ENCODE data around the gene SESTD1. TPM values are rescaled to one million over a fixed set of nuclear protein-coding genes. Genes with fewer than 3 reads are reported as not detected.
"Not testable (repeated sequence)": the region's sequence is repeated elsewhere in the genome, so short reads cannot be mapped to it uniquely, and the experiment has no call there.

Gene SESTD1
- total RNA-seq, 1 donor = 14.2 TPM

- no peak for TF ChIP-seq CTCF (IDR thresholded peaks at IDR 0.05; ENCODE audit: insufficient read depth, low read depth, low read length)
- H3K4me3 ChIP-seq (ENCODE audit: low read depth, low read length) = no peak overlapping the region
- DNase-seq (ENCODE audit: low read depth) = no peak
Measured at GRCh38 chr2:179098080-179098689, 166.4 kb downstream of the SESTD1 start.

GRCh38 chr2:179097131-179097530 is 167.5 kb downstream of the SESTD1 start:
- TF ChIP-seq CTCF (IDR thresholded peaks at IDR 0.05; ENCODE audit: insufficient read depth, low read depth, low read length) = no peak
- DNase-seq (ENCODE audit: low read depth) = no peak
- no peak overlapping the region for H3K4me3 ChIP-seq (ENCODE audit: low read depth, low read length)

- H3K4me3 ChIP-seq (ENCODE audit: low read depth, low read length) = no peak overlapping the region
- no peak for DNase-seq (ENCODE audit: low read depth)
- no peak for TF ChIP-seq CTCF (IDR thresholded peaks at IDR 0.05; ENCODE audit: insufficient read depth, low read depth, low read length)
Measured at GRCh38 chr2:179096090-179096489, 168.5 kb downstream of the SESTD1 start.

GRCh38 chr2:179092912-179093311 is 171.7 kb downstream of the SESTD1 start:
- H3K4me3 ChIP-seq (ENCODE audit: low read depth, low read length) = not testable (repeated sequence)

GRCh38 chr2:179082697-179083096 is 181.9 kb downstream of the SESTD1 start:
- no peak for TF ChIP-seq CTCF (IDR thresholded peaks at IDR 0.05; ENCODE audit: insufficient read depth, low read depth, low read length)
- H3K4me3 ChIP-seq (ENCODE audit: low read depth, low read length) = no peak overlapping the region
- no peak for DNase-seq (ENCODE audit: low read depth)

More at GRCh38 chr2:179092912-179093311, 171.7 kb downstream of the SESTD1 start:
- DNase-seq (ENCODE audit: low read depth) = not testable (repeated sequence)

GRCh38 chr2:179081954-179082353 is 182.7 kb downstream of the SESTD1 start:
- no peak overlapping the region for H3K4me3 ChIP-seq (ENCODE audit: low read depth, low read length)
- no peak for TF ChIP-seq CTCF (IDR thresholded peaks at IDR 0.05; ENCODE audit: insufficient read depth, low read depth, low read length)
- DNase-seq (ENCODE audit: low read depth) = no peak

- no peak for TF ChIP-seq CTCF (IDR thresholded peaks at IDR 0.05; ENCODE audit: insufficient read depth, low read depth, low read length)
- H3K4me3 ChIP-seq (ENCODE audit: low read depth, low read length) = no peak overlapping the region
- no peak for DNase-seq (ENCODE audit: low read depth)
Measured at GRCh38 chr2:179072527-179072926, 192.1 kb downstream of the SESTD1 start.
